ENCODE data around the gene METTL26.

METTL26 gene

DNA sequence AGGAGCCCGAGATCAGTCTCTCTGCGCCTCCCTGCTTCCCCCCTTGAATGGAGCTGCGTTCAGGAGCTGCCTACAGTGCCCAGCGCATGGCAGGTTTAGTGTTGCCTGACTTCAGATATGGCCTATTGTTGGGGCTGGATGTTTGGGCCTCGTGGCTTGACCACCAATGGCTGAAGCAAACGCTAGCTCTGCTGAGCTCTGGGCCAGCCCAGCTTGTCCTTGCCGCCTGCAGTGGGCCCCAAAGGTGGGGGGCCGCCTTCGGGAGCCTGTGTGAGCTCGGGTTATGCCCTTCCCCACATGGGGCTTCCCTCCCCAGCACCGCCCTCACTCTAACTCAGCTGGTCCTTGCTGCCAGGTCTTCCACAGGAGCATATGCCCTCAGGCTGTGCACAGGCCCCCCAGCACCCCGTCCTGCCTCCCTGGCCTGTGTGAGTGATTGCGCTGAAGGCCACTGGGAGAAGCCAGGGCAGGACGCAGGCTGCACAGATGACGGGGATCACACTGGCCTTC lies 2.0 kb upstream of the METTL26 start:
- no peak for DNase-seq (ENCODE audit: low read depth)

- DNase-seq (ENCODE audit: low read depth), result peak; percentile 85
Measured at GRCh38 chr16:637081-638018, 1.2 kb upstream of the METTL26 start.

- DNase-seq (ENCODE audit: low read depth), result no peak
Measured at GRCh38 chr16:635573-636205, 416 bp downstream of the METTL26 start.

- no peak for DNase-seq (ENCODE audit: low read depth)
Measured at GRCh38 chr16:634996-635395, 1.1 kb downstream of the METTL26 start.

GRCh38 chr16:634051-634670 lies 1.9 kb downstream of the METTL26 start:
- DNase-seq (ENCODE audit: low read depth), result no peak

- DNase-seq (ENCODE audit: low read depth), result no peak
Measured at GRCh38 chr16:633336-634050, 2.6 kb downstream of the METTL26 start.

GRCh38 chr16:632486-633335 lies 3.4 kb downstream of the METTL26 start:
- DNase-seq (ENCODE audit: low read depth), result no peak

DNA sequence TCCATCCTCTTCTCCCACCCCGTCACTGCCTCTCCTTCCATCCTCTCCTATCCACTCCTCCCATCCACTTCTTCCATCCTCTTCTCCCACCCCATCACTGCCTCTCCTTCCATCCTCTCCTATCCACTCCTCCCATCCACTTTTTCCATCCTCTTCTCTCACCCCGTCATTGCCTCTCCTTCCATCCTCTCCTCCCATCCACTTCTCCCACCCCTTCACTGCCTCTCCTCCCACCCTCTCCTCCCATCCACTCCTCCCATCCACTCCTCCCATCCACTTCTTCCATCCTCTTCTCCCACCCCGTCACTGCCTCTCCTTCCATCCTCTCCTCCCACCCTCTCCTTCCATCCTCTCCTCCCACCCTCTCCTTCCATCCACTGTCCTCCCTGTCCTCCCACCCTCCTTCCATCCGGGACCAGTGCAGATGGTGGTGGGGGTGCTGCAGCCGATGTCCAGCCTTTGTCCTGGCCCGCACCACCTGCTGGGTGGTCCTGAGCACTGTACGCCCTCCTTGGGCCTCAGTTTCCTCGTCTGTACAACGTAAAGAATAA lies 4.2 kb downstream of the METTL26 start:
- DNase-seq (ENCODE audit: low read depth), result no peak

GRCh38 chr16:630815-631405 lies 5.2 kb downstream of the METTL26 start, which contains the start of gene WFIKKN1:
TSS of gene WFIKKN1 (plus strand) at chr16:630985. CDS start at chr16:631254, 269 bp downstream.
- no peak for DNase-seq (ENCODE audit: low read depth)

GRCh38 chr16:630249-630814 lies 5.8 kb downstream of the METTL26 start:
- no peak for DNase-seq (ENCODE audit: low read depth)

DNA sequence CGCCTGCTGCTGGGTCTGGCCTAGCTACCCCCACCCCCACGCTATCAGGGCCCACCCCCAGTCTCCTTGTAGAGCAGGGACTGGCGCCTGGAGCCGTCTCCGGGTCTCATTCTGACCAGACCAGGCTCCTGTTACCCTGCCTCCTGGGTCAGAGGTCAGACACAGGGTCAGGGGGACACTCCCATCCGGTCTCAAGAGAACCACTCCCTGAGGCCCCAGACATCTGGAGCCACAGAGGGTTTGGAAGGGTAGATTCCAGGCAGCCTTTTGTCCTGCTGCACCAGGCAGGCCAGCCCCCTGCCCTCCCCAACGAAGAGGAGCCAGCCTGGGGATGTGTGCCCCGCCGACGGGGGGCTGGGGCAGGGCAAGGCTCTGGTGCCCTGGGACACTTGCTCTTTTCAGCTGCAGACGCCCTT lies 6.3 kb downstream of the METTL26 start:
- no peak for DNase-seq (ENCODE audit: low read depth)

- DNase-seq (ENCODE audit: low read depth), result no peak
Measured at GRCh38 chr16:629185-629832, 6.8 kb downstream of the METTL26 start.

DNA sequence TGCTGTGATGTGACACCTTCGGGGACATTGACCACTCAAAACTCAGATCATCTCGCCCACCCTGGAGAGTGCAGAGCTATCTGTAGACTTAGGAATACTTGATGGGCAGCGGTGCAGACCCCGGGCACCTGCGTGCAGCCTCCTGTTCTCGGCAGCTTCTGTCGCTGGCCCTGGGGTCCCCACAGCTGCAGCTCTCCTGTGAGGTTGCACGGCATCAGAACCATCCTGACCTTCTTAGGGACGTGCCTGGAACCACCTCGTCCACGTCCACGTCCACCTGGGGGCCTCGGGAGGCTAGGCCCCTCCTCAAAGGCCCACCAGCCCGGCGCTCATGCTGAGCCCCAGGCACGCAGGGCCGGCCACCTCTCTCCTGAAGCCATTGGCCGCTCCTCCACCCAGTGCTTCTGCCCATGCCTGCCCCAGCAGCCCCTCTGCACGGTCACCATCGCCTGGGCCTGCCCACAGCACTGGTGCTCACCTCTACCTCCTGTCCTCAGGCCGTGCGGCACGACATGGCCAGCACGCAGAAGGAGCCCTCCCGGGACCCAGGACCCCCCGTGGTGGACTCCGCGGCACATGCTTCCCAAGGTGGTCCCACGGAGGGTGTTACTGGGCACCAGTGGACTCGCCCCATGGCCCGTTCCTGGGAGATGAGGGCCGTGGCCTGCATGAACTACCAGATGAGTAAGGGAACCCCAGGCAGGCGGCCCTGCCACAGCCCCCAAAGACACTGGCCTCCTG lies 7.6 kb downstream of the METTL26 start:
- no peak for DNase-seq (ENCODE audit: low read depth)

DNA sequence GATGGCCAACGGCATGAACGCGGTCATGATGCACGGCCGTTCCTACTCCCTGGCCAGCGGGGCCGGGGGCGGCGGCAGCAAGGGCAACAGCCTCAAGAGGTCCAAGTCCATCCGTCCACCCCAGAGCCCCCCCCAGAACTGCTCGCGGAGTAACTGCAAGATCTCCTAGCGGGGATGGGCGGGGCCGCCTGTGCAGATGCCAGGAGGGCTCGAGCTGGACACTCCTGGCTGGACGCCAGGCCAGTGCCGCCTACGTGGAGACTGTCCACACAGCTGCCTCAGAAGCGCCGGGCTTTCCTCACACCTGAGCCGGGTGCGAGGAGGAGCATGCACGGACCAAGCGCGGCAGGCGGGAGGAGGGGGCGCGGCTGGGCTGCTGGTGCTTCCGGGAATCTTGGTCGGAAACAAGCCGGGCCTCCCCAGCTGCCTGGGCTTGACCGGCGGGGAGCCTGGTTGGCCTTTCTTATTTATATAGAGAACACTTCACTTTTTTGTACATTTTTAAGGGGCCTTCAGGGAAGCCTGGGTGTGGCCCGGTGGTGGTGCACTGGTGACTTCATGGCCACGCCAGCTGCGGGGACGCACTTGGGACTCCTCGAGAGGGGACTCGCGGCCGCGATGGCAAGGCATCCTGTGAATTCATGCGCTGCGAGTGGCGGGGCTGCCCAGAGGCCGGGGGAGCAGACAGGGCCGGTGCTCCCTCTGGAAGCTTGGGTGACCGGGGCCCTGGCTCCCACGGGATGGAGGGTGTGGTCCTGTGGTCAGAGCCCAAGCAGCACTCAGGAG lies 8.5 kb downstream of the METTL26 start:
- DNase-seq (ENCODE audit: low read depth), result no peak

GRCh38 chr16:626787-627453 lies 9.2 kb downstream of the METTL26 start:
- no peak for DNase-seq (ENCODE audit: low read depth)

DNA sequence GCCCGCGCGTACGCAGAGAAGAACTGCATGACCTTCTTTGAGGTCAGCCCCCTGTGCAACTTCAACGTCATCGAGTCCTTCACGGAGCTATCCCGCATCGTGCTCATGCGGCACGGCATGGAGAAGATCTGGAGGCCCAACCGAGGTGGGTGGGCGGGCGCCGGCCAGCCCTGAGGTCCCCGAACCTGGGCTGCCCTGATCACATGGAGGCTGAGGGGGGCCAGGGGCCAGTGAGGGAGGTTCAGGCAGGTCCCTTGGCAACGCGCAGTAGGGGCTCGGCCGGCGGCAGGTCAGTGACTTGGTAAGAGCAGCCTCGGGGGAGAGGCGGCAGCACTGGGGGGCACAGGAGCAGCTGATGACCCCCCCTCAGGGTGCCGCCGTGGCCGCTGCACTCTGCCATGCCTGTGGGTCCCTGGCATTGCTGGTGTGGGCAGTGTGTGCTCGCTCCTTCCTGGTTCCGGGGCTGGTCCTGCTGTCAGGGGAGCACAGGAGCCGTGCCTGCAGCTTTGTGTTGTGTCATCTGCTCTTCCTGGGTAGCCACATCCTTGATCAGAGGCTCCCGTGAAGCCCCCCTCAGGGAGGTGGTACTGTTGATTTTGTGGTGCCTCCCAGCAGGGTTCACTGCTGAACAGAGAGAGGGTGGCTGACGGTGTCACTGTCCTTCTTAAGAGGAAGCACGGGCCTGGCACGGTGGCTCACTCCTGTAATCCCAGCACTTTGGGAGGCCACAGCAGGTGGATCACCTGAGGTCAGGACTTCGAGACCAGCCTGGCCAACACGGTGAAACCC lies 9.9 kb downstream of the METTL26 start:
- DNase-seq (ENCODE audit: low read depth), result no peak
